ENCODE data around the gene PLA2R1.

DNA sequence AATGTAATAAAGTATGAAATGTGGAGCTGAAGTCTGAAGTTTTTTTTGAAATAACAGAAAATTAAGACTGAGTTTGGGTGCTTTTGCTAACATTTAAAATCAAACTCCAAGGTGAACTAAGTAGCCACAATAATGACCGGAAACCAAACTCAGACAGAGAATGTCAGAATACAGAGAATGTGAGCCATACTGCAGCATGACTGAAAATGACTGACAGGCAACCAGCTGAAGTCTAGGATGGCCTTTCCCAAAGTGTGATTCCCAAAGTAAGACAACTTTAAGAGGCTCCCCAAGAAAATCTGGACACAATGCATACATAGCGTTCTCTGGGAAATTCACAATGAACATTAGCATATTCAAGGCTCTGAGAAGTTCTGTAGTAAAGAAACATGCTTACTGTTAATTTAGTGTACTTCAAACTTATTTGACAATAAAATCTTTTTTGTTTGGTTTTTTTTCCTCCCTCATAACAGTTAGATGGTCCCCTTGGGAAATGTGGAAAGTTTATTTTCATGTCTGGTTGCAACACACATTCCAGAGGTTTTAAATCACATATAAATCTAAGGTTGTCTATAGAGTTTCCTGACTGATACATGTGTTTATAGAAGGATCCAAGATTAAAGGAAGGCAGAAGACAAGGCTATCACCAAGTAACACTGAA is 28.6 kb downstream of the PLA2R1 start:
- no peak for TF ChIP-seq CTCF (IDR thresholded peaks at IDR 0.05; ENCODE audit: insufficient read depth, low read length, poor library complexity, severe bottlenecking)
- no peak for TF ChIP-seq EZH2phosphoT487 (conservative IDR thresholded peaks at IDR 0.05; ENCODE audit: low read length)
